Retina (tissue), 1 donor: ENCODE data around the gene POLD2.

Source experiments
- DNase-seq: peaks from one replicate; pipeline ENCODE4 v3.0.0-alpha.2; 2016

Gene POLD2

DNA sequence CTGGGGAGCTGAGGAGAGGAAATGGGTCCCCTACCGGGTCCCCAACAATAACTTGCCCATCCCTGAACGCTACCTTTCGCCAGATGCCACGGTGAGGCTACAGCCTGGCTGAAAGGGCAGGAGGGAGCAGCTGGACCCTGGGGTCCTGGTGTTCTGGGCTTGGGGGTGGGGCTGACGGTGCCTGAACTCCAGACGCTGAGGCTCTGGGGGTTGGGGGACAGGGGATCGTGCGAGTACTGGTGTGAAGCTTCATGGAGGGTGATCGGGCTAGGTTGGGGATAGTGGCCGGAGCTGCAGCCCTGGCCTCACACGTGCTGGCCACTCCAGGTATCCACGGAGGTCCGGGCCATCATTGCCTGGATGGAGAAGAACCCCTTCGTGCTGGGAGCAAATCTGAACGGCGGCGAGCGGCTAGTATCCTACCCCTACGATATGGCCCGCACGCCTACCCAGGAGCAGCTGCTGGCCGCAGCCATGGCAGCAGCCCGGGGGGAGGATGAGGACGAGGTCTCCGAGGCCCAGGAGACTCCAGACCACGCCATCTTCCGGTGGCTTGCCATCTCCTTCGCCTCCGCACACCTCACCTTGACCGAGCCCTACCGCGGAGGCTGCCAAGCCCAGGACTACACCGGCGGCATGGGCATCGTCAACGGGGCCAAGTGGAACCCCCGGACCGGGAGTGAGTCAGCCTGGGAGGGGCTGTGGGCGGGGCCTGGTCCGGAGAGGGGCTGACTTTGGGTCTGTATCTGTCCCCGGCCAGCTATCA is 10.9 kb downstream of the POLD2 start:
- no peak for DNase-seq

DNA sequence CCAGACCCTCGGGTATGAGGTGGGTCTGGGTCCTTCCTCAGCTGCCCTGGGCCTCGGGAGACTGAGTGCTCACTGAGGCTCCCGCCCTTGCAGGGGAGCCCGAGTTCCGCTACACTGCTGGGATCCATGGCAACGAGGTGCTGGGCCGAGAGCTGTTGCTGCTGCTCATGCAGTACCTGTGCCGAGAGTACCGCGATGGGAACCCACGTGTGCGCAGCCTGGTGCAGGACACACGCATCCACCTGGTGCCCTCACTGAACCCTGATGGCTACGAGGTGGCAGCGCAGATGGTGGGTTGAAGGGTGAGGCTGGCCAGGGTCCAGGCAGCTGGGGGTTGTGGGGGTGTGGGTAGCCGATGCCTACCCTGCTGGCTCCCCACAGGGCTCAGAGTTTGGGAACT is 11.6 kb downstream of the POLD2 start:
- DNase-seq, result no peak

- no peak for DNase-seq
These were observed 12.4 kb downstream of the POLD2 start for GRCh38 chr7:44110719-44111635.

DNA sequence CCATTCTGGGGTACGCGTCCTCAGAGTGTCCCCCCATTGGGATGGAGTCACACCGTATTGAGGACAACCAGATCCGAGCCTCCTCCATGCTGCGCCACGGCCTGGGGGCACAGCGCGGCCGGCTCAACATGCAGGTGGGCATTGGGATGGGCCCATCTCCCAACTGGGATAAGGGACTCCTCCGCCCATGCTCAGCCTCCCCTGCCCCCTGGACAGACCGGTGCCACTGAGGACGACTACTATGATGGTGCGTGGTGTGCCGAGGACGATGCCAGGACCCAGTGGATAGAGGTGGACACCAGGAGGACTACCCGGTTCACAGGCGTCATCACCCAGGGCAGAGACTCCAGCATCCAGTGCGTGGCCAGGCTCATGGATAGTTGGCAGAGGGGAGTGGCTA is 13.4 kb downstream of the POLD2 start:
- DNase-seq, result no peak

GRCh38 chr7:44108768-44109750 is 14.3 kb downstream of the POLD2 start:
- no peak for DNase-seq

DNA sequence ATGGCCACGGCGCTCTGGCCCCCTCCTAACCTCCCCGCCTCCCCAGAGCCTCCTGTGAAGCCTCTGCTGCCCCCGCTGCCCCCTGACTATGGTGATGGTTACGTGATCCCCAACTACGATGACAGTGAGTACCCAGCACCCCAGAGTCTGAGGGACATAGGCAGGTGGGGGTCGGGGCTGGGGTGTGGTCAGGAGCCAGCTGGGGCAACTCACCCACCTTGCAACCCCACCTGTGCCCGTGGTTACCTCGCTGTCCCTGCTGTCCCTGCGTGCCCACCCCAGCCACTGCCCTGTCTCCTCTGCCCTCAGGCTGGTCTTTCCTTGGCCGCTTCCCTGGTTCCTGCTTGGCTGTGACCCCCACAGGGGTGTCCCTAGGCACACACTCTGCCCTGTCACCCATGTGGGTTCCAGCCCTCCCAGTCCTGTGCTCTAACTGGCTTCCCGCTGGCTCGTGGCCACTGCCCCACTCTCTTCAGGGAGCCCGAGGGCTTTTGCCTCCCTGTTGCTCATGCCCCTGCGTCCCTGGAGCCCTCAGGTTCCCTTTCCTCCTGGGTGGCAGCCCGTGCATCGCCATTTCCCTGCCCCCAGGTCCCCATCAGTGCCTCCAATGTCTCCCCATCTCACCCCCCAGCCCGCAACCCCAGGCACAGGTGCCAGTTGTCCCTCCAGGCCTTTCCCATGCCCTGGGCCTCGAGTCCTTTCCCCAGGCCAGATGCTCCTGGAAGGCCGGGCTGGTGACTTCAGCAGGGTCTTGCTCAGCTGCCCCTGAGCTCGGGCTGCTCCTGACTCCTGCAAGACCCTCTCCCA is 15.2 kb downstream of the POLD2 start:
- DNase-seq, result no peak

- DNase-seq, result no peak
These were observed 16.0 kb downstream of the POLD2 start for GRCh38 chr7:44107116-44107960.

DNA sequence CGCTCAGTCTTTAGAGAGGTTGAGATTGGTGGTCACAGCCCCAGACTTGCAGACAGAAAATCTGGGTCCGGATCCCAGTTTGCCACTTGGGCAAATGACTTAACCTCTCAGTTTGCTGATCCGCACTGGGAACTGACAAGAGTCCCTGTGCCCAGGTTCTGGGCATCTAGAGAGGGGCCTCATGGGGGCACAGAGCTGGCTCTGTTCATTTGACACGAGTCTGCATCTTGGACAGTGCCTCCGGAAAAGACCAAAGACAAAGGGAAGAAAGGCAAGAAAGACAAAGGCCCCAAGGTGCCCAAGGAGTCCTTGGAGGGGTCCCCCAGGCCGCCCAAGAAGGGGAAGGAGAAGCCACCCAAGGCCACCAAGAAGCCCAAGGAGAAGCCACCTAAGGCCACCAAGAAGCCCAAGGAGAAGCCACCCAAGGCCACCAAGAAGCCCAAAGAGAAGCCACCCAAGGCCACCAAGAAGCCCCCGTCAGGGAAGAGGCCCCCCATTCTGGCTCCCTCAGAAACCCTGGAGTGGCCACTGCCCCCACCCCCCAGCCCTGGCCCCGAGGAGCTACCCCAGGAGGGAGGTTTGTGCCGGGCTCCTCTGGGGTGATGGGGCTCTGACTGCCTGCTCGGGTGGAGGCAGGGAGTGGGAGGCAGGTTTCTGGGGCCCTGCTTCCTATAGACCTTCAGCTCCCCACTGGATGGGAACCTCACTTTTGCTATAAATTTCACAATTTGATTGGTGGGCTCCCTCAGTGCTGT is 16.9 kb downstream of the POLD2 start:
- no peak for DNase-seq

- no peak for DNase-seq
These were observed 17.5 kb downstream of the POLD2 start for GRCh38 chr7:44105832-44106231.

- peak; percentile 53 for DNase-seq
These were observed 18.2 kb downstream of the POLD2 start for GRCh38 chr7:44104860-44105771.

- peak; percentile 46 for DNase-seq
These were observed 19.2 kb downstream of the POLD2 start, which contains the start of gene AEBP1 for GRCh38 chr7:44103923-44104859. Gene AEBP1, plus strand, starts transcription at chr7:44104345. Its CDS starts 321 bp downstream, at chr7:44104666.

- no peak for DNase-seq
These were observed 19.8 kb downstream of the POLD2 start for GRCh38 chr7:44103566-44103922.

- no peak for DNase-seq
These were observed 20.3 kb downstream of the POLD2 start for GRCh38 chr7:44102846-44103565.

DNA sequence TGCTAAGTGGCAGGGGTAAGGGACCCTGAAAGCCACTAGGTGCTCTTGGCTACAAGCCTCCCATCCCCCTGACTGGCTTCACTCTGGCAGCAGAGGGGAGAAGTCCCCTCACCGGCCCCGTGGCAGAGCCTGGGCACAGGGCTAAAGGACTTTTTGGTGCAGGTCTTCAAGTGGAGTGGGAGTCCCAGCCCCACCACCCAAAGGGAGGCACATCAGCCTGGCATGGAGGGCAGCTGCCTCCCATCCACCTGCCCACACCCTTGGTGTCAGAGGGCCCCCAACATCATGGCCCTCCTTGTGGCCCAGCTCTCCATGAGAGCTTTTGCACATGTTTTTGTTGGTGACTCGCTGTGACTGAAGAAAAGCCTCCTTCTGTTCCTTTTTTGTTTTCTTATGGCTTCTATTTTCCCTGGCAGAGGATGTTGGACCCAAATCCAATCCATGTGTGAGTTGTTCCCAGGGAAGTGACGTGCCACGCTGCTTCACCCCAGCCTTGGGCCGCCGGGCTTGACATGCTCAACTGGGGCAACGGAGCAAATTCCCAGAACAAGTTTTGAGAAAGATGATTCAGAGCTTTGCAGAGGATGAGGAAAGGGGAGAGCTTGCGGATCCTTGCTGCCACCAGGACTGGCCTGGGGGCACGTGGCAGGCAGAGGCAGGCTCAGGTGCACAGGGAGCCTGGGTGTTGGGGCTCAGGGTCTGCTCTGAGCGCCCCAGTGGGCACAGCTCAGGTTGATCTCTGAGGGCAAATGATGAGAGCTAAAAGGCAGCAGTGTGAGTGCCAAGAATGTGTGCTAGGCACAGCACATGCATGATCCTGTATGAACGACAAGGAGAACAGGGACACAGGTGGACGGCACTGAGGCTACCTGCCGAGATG is 21.1 kb downstream of the POLD2 start:
- DNase-seq, result no peak

GRCh38 chr7:44101303-44101965 is 21.9 kb downstream of the POLD2 start:
- DNase-seq, result no peak
